Neural progenitor cell (in vitro differentiated cells): Measurements from ENCODE around the gene RNASEH2A. TPM values are rescaled to one million over a fixed set of nuclear protein-coding genes. Genes with fewer than 3 reads are reported as not detected.
A peak's percentile ranks its signal among the peaks of the same experiment; 100 is the strongest.

ENCODE experiments used
- DNase-seq: peaks from one replicate; pipeline ENCODE4 v3.0.0-alpha.2; 2016; ENCODE audit warnings: low spot score
- H2AFZ ChIP-seq: fragments of 200-600 bp; sonication (generic); replicated peaks from 2 replicates; pipeline ENCODE4 v1.6.1; 2016; ENCODE audit warnings: antibody characterized with exemption
- H3F3A ChIP-seq: fragments of 200-600 bp; sonication (generic); 2 replicates; pipeline ENCODE4 v1.6.1; 2016; ENCODE audit warnings: antibody characterized with exemption, low read depth
- H3K27ac ChIP-seq: fragments of 200-600 bp; sonication (generic); 2 replicates; pipeline ENCODE4 v1.5.1; 2016; ENCODE audit warnings: mild to moderate bottlenecking
- H3K27me3 ChIP-seq: fragments of 200-600 bp; sonication (generic); 2 replicates; pipeline ENCODE4 v1.6.1; 2016; ENCODE audit warnings: mild to moderate bottlenecking, moderate library complexity
- H3K36me3 ChIP-seq: fragments of 200-600 bp; sonication (generic); 2 replicates; pipeline ENCODE4 v1.5.1; 2016
- H3K4me1 ChIP-seq: fragments of 200-600 bp; sonication (generic); 2 replicates; pipeline ENCODE4 v1.6.1; 2016; ENCODE audit warnings: mixed run types
- H3K4me2 ChIP-seq: fragments of 200-600 bp; sonication (generic); 2 replicates; pipeline ENCODE4 v1.6.1; 2016
- H3K4me3 ChIP-seq: fragments of 200-600 bp; sonication (generic); 2 replicates; pipeline ENCODE4 v1.5.1; 2016
- H3K79me2 ChIP-seq: fragments of 200-600 bp; sonication (generic); 2 replicates; pipeline ENCODE4 v1.6.1; 2016; ENCODE audit warnings: low read depth
- H3K9ac ChIP-seq: fragments of 200-600 bp; sonication (generic); 2 replicates; pipeline ENCODE4 v1.6.1; 2016
- H3K9me3 ChIP-seq: fragments of 200-600 bp; sonication (generic); 2 replicates; pipeline ENCODE4 v1.5.1; 2016; ENCODE audit warnings: low read depth
- H4K20me1 ChIP-seq: fragments of 200-600 bp; sonication (generic); 2 replicates; pipeline ENCODE4 v1.6.1; 2016; ENCODE audit warnings: low read depth
- H3K27ac Mint-ChIP-seq: 3 replicates; pipeline ENCODE4 v1.8.0; 2021; ENCODE audit warnings: mixed read lengths
- H3K27me3 Mint-ChIP-seq: 2 replicates; pipeline ENCODE4 v1.8.0; 2022; ENCODE audit warnings: low read depth, mild to moderate bottlenecking, inconsistent platforms, moderate library complexity, mixed read lengths; ENCODE audit not compliant: insufficient read depth
- H3K36me3 Mint-ChIP-seq: 3 replicates; pipeline ENCODE4 v1.8.0; 2021; ENCODE audit warnings: mixed read lengths
- H3K4me1 Mint-ChIP-seq: 3 replicates; pipeline ENCODE4 v1.8.0; 2021; ENCODE audit warnings: mixed read lengths
- H3K4me3 Mint-ChIP-seq: 3 replicates; pipeline ENCODE4 v1.8.0; 2021; ENCODE audit warnings: mild to moderate bottlenecking, moderate library complexity, mixed read lengths
- H3K9me3 Mint-ChIP-seq: 3 replicates; pipeline ENCODE4 v1.8.0; 2020; ENCODE audit warnings: mixed read lengths
- EZH2 ChIP-seq: fragments of 200-600 bp; sonication (generic); IDR thresholded peaks from 2 replicates; pipeline ENCODE4 v1.6.1; 2017; ENCODE audit warnings: antibody characterized with exemption, mild to moderate bottlenecking, moderate library complexity
- EZH2phosphoT487 ChIP-seq: fragments of 200-600 bp; sonication (generic); IDR thresholded peaks from 2 replicates; pipeline ENCODE4 v1.6.1; 2017; ENCODE audit warnings: antibody characterized with exemption
- total RNA-seq: library from RNA; depleted of rRNA; stranded (reverse); fragments of >200 nt; gene quantifications from 2 replicates; pipeline ENCODE4 v1.2.3, GENCODE V29; 2015; ENCODE audit warnings: low replicate concordance
- TF ChIP-seq, protein P1 (sequence below): fragments of 200-600 bp; sonication (generic); IDR thresholded peaks from 2 replicates; pipeline ENCODE4 v1.5.1; 2017; ENCODE audit warnings: antibody characterized with exemption, mild to moderate bottlenecking

Gene RNASEH2A
- total RNA-seq, 1 donor from 2014 or later, result 60.3 TPM

GRCh38 chr19:12788042-12788681, 18.2 kb upstream of the RNASEH2A start:
- TF ChIP-seq, protein P1, sequence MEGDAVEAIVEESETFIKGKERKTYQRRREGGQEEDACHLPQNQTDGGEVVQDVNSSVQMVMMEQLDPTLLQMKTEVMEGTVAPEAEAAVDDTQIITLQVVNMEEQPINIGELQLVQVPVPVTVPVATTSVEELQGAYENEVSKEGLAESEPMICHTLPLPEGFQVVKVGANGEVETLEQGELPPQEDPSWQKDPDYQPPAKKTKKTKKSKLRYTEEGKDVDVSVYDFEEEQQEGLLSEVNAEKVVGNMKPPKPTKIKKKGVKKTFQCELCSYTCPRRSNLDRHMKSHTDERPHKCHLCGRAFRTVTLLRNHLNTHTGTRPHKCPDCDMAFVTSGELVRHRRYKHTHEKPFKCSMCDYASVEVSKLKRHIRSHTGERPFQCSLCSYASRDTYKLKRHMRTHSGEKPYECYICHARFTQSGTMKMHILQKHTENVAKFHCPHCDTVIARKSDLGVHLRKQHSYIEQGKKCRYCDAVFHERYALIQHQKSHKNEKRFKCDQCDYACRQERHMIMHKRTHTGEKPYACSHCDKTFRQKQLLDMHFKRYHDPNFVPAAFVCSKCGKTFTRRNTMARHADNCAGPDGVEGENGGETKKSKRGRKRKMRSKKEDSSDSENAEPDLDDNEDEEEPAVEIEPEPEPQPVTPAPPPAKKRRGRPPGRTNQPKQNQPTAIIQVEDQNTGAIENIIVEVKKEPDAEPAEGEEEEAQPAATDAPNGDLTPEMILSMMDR, result no peak
- no peak for TF ChIP-seq EZH2phosphoT487
- Histone ChIP-seq H3K4me2 (peak overlapping the region; percentile 84), H3K27ac (peak overlapping the region; percentile 56), H3F3A (peaks cover 71% of the 10 kb centered on the region), H3K9ac (no peak overlapping the region), H2AFZ (no peak overlapping the region), H3K36me3 (no peaks in the 10 kb centered on the region), H3K4me1 (peaks cover 37% of the 10 kb centered on the region), H3K27me3 (peaks cover 30% of the 10 kb centered on the region), H3K79me2 (no peaks in the 10 kb centered on the region), H4K20me1 (no peaks in the 10 kb centered on the region), H3K4me3 (peak overlapping the region; percentile 61), H3K9me3 (no peaks in the 10 kb centered on the region)
- peaks cover 30% of the 10 kb centered on the region for H3K4me1 Mint-ChIP-seq
- peak overlapping the region; percentile 87 for H3K4me3 Mint-ChIP-seq
- peaks cover 7% of the 10 kb centered on the region for H3K27me3 Mint-ChIP-seq
- no peaks in the 10 kb centered on the region for H3K36me3 Mint-ChIP-seq
- DNase-seq, result no peak
- H3K9me3 Mint-ChIP-seq, result no peaks in the 10 kb centered on the region
- peak overlapping the region; percentile 85 for H3K27ac Mint-ChIP-seq

DNA sequence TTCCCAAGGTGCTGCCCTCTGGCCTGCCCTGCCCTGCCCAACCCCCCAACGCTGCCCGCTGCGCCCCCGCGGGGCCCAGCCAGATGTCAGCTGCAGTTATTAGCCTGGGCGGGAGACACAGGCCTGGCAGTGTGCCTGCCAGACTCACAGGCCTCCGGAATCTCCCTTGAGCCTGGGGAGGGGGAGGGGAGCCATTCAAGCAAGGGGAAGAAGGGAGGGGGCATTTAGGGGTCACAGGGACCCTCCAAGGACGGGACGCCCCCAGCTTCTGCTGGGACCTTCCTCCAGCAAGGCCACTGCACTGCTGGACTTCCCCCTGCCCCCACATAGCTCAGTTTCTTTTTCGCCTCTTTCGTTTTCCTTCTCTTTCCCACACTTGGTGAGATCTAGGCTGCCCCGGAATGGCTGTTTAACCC, 17.7 kb upstream of the RNASEH2A start:
- Mint-ChIP-seq H3K9me3 (no peaks in the 10 kb centered on the region), H3K27me3 (peaks cover 7% of the 10 kb centered on the region), H3K4me1 (peaks cover 26% of the 10 kb centered on the region), H3K36me3 (no peaks in the 10 kb centered on the region), H3K27ac (peak overlapping the region; percentile 99), H3K4me3 (peak overlapping the region; percentile 87)
- Histone ChIP-seq H3K4me3 (peak overlapping the region; percentile 61), H3K4me1 (peaks cover 32% of the 10 kb centered on the region), H3K9ac (no peak overlapping the region), H3F3A (peaks cover 68% of the 10 kb centered on the region), H3K36me3 (no peaks in the 10 kb centered on the region), H2AFZ (no peak overlapping the region), H3K27me3 (peaks cover 31% of the 10 kb centered on the region), H3K79me2 (no peaks in the 10 kb centered on the region), H3K9me3 (no peaks in the 10 kb centered on the region), H4K20me1 (no peaks in the 10 kb centered on the region), H3K27ac (peak overlapping the region; percentile 56), H3K4me2 (peak overlapping the region; percentile 84)
- DNase-seq, result peak; percentile 70
- TF ChIP-seq EZH2, result no peak
- no peak for TF ChIP-seq EZH2phosphoT487
- TF ChIP-seq, protein P1, result no peak

DNA sequence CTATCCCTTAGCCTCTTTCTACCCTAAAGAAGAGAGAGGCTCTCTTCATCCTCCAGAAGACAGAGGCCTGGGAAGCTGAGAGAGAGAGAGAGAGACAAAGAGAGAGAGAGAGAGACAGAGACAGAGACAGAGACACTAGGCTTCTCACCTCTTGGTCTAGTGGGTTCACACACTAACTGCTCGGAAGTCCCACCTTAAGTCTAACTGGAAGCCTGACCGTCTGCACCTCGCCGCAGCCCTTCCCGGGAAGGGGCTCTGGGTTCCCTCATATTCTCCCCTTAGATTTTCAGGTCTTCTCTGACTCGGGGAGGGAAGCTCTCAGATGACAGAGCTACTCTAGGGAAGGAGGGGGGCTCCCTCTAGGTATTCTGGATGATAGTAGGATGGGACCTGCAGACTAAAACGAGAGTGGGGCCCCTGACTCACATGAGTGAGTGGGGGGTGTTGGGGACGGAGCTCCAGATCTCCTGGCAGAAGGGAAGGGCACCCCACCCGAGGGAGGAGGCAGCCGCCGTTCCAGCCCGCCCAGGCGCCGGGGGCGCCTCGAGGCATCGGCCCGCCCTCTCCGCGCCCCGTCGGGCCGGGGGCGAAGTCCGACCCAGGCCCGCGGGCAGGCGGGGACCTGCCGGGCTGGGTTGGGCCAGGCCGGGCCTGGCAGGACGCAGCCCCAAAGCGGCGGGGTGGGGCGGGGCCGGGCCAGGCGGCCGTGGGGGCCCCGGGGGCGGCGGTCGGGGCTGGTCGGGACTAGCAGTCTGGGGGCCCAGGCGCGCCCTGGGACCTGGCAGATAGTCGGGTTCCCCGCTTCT, 17.1 kb upstream of the RNASEH2A start:
- Mint-ChIP-seq H3K27me3 (peaks cover 7% of the 10 kb centered on the region), H3K36me3 (no peaks in the 10 kb centered on the region), H3K4me1 (peaks cover 29% of the 10 kb centered on the region), H3K9me3 (no peaks in the 10 kb centered on the region), H3K4me3 (peak overlapping the region; percentile 87), H3K27ac (peak overlapping the region; percentile 99)
- TF ChIP-seq EZH2phosphoT487, result no peak
- Histone ChIP-seq H3K9ac (no peak overlapping the region), H3K9me3 (no peaks in the 10 kb centered on the region), H3K36me3 (no peaks in the 10 kb centered on the region), H3K79me2 (no peaks in the 10 kb centered on the region), H3F3A (peaks cover 64% of the 10 kb centered on the region), H3K27ac (peak overlapping the region; percentile 56), H4K20me1 (no peaks in the 10 kb centered on the region), H3K27me3 (peaks cover 36% of the 10 kb centered on the region), H3K4me3 (peak overlapping the region; percentile 61), H3K4me2 (peak overlapping the region; percentile 84), H3K4me1 (peaks cover 30% of the 10 kb centered on the region), H2AFZ (no peak overlapping the region)
- DNase-seq, result peak; percentile 72
